DMS 273 treated with DMSO at 0.1 percent for 48 hours (cell line): ENCODE data around the gene RXYLT1.
A peak's percentile ranks its signal among the peaks of the same experiment; 100 is the strongest.
"Not testable (repeated sequence)": the region's sequence is repeated elsewhere in the genome, so short reads cannot be mapped to it uniquely, and the experiment has no call there.

ENCODE experiments used
- DNase-seq: peaks from one replicate; lab custom pipeline; 2025; lab: John Stamatoyannopoulos, UW

The RXYLT1 gene

GRCh38 chr12:63804746-63805145 is 25.0 kb downstream of the RXYLT1 start:
- DNase-seq = no peak

- no peak for DNase-seq
Measured at GRCh38 chr12:63805704-63806672, 26.3 kb downstream of the RXYLT1 start.

GRCh38 chr12:63808631-63809030 is 28.9 kb downstream of the RXYLT1 start:
- DNase-seq = no peak

GRCh38 chr12:63809566-63809965 is 29.9 kb downstream of the RXYLT1 start:
- DNase-seq = no peak

GRCh38 chr12:63811334-63811733 is 31.6 kb downstream of the RXYLT1 start:
- no peak for DNase-seq

GRCh38 chr12:63811755-63812154 is 32.0 kb downstream of the RXYLT1 start:
- no peak for DNase-seq

- DNase-seq = no peak
Measured at GRCh38 chr12:63814146-63814772, 34.5 kb downstream of the RXYLT1 start.

GRCh38 chr12:63815482-63815852 is 35.8 kb downstream of the RXYLT1 start:
- no peak for DNase-seq

- no peak for DNase-seq
Measured at GRCh38 chr12:63816031-63816430, 36.3 kb downstream of the RXYLT1 start.

GRCh38 chr12:63820427-63820826 is 40.7 kb downstream of the RXYLT1 start:
- DNase-seq = no peak

- no peak for DNase-seq
Measured at GRCh38 chr12:63821781-63822251, 42.1 kb downstream of the RXYLT1 start.

- DNase-seq = no peak
Measured at GRCh38 chr12:63822352-63822751, 42.6 kb downstream of the RXYLT1 start.

- DNase-seq = no peak
Measured at GRCh38 chr12:63823040-63823439, 43.3 kb downstream of the RXYLT1 start.

- peak; percentile 12 for DNase-seq
Measured at GRCh38 chr12:63826006-63826585, 46.4 kb downstream of the RXYLT1 start.

GRCh38 chr12:63828867-63829266 is 49.2 kb downstream of the RXYLT1 start:
- DNase-seq = no peak

- no peak for DNase-seq
Measured at GRCh38 chr12:63836046-63836445, 56.3 kb downstream of the RXYLT1 start.

- DNase-seq = no peak
Measured at GRCh38 chr12:63836936-63837335, 57.2 kb downstream of the RXYLT1 start.

- DNase-seq = no peak
Measured at GRCh38 chr12:63838411-63838810, 58.7 kb downstream of the RXYLT1 start.

GRCh38 chr12:63841011-63841410 is 61.3 kb downstream of the RXYLT1 start:
- no peak for DNase-seq

- no peak for DNase-seq
Measured at GRCh38 chr12:63841571-63841970, 61.9 kb downstream of the RXYLT1 start.

GRCh38 chr12:63842750-63843149 is 63.0 kb downstream of the RXYLT1 start:
- DNase-seq = not testable (repeated sequence)

GRCh38 chr12:63843254-63843720 is 63.6 kb downstream of the RXYLT1 start:
- no peak for DNase-seq
